ES-I3 (cell line): ENCODE data around the gene NMT1.

Source experiments
- H3K36me3 ChIP-seq: 2 replicates; pipeline ENCODE4 v1.6.1; 2013; ENCODE audit warnings: mild to moderate bottlenecking, low read length, control low read depth, moderate library complexity; ENCODE audit not compliant: insufficient read depth
- H3K4me1 ChIP-seq: 2 replicates; pipeline ENCODE4 v1.6.1; 2013; ENCODE audit warnings: mild to moderate bottlenecking, control low read depth, low read length; ENCODE audit not compliant: insufficient read depth
- H3K9ac ChIP-seq: 2 replicates; pipeline ENCODE4 v1.6.1; 2013; ENCODE audit warnings: low read depth, mild to moderate bottlenecking, low read length, moderate library complexity
- H3K9me3 ChIP-seq: 2 replicates; pipeline ENCODE4 v1.6.1; 2013; ENCODE audit warnings: mild to moderate bottlenecking, low read length, moderate library complexity; ENCODE audit not compliant: control insufficient read depth, insufficient read depth

The NMT1 gene

GRCh38 chr17:45081047-45081703 lies 20.1 kb downstream of the NMT1 start:
- Histone ChIP-seq H3K36me3 (peaks cover 31% of the 10 kb centered on the region), H3K9ac (no peak overlapping the region), H3K9me3 (no peaks in the 10 kb centered on the region), H3K4me1 (no peaks in the 10 kb centered on the region)

GRCh38 chr17:45086391-45086790 lies 25.3 kb downstream of the NMT1 start:
- no peaks in the 10 kb centered on the region for H3K9me3 ChIP-seq
- peaks cover 52% of the 10 kb centered on the region for H3K36me3 ChIP-seq
- H3K4me1 ChIP-seq: peaks cover 15% of the 10 kb centered on the region
- H3K9ac ChIP-seq: no peak overlapping the region

DNA sequence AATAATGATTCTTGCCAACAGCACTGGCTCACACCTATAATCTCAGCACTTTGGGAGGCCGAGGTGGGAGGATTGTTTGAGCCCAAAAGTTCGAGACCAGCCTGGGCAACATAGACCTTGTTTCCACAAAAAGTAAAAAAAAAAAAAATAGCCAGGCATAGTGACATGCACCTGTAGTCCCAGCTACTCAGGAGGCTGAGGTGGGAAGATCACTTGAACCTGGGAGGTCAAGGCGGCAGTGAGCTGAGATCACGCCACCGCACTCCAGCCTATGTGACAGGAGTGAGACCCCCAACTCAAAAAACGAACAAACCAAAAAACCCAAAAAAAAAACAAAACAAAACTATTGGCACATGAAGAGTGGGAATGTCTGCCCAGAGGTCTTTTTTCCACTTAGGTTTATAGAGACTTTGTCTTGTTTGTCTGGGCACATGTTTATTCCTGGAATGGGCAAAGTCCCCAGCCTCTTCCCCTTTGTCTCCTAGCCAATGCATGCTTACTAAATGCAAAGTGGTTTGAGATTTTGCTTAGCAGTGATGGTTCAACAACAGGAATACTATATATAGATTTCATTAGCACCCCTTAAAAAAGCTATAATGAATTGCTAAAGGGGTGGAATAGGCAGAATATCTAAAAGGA lies 25.9 kb downstream of the NMT1 start:
- Histone ChIP-seq H3K9ac (no peak overlapping the region), H3K9me3 (no peaks in the 10 kb centered on the region), H3K36me3 (peaks cover 55% of the 10 kb centered on the region), H3K4me1 (peaks cover 15% of the 10 kb centered on the region)

DNA sequence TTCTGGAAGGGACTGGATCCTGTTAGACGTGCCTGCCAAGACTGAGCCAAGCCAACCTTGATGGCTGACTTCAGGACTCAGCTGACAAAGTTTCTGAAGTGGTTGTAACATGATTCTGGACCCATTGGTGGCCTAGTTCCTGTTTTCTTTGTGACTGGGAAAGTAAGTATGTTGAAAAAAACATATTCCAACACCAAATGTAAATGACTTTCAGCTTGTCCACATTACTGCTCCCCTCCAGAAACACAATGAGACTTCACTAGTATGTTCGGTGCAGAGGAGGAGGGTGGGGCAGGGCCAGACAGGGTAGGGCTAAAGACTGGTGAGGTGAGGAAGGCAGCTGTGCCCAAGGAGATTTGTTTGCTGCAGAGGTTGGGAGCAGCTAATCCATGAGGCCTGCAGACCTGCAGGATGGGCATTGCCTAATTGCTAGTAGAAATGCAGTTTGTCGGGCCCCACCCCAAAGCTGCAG lies 26.4 kb downstream of the NMT1 start:
- Histone ChIP-seq H3K36me3 (peaks cover 54% of the 10 kb centered on the region), H3K9me3 (no peaks in the 10 kb centered on the region), H3K9ac (no peak overlapping the region), H3K4me1 (peaks cover 16% of the 10 kb centered on the region)

DNA sequence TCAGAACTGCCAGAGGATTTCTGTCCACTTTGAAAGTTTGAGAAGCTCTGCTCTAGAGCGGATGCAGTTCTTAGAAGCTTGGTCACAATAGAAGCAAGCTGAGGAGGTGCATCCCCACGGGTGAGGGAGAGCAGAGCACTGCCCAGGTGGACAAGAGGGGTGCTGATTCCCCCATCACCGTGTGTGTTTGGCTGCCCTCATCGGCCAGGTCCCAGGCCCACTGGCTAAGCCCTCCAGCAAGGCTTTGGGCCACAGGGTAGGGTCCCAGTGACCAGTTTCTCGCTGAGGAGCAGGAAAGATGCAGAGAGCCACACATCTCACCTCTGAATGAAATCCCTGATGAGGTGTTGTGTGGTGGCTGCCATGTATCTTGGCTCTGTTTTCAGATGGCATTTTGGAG lies 26.9 kb downstream of the NMT1 start:
- Histone ChIP-seq H3K9me3 (no peaks in the 10 kb centered on the region), H3K36me3 (peaks cover 55% of the 10 kb centered on the region), H3K9ac (no peak overlapping the region), H3K4me1 (peaks cover 19% of the 10 kb centered on the region)

GRCh38 chr17:45088741-45089140 lies 27.6 kb downstream of the NMT1 start:
- H3K9me3 ChIP-seq: no peaks in the 10 kb centered on the region
- H3K4me1 ChIP-seq: peaks cover 19% of the 10 kb centered on the region
- no peak overlapping the region for H3K9ac ChIP-seq
- H3K36me3 ChIP-seq: peaks cover 55% of the 10 kb centered on the region

DNA sequence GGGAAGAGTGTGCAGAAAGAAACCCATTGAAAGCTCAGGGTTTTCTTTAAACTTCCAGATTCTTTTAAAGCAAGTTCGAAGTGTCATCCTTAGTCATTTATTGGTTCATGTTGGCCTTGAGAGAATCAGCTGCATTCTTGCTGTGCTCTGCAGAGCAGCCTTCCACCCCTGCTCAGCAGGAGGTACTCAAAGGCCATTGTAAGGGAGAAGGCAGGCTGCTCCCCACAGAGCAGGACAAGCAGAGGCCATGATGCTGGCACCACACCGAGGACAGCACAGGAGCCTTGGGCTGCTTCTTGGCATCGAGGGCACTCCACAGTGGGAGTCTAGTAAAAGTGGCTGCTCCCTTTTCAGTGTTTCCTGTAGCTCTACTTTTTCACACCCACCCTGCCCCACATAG lies 29.6 kb downstream of the NMT1 start:
- no peaks in the 10 kb centered on the region for H3K9me3 ChIP-seq
- no peak overlapping the region for H3K9ac ChIP-seq
- H3K4me1 ChIP-seq: peaks cover 19% of the 10 kb centered on the region
- peaks cover 59% of the 10 kb centered on the region for H3K36me3 ChIP-seq

DNA sequence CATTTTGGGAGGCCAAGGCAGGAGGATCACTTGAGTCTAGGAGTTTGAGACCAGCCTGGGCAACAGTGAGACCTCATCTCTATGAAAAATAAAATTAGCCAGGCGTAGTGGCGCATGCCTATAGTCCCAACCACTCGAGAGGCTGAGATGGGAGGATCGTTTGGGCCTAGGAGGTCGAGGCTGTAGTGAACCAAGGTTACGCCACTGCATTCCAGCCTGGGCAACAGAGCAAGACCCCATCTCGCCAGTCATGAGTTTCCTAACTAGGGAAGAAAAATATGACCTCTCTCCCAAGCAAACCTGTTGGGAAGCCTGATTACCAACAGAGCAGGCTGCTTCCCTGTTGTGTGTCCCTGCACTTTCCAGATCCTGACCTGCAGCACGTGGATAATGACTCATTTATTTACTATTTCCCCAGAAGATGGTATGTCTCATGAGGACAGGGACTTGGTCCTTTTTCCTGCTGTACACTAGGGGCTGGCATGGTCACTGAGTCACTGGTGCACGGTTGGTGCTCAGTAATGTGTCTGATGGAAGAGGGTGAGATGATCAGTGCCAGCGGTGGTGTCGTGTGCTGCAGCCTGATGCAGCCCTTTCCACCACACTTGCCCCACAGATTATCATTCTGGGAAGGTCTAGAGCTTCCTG lies 30.8 kb downstream of the NMT1 start:
- no peaks in the 10 kb centered on the region for H3K9me3 ChIP-seq
- H3K9ac ChIP-seq: no peak overlapping the region
- H3K4me1 ChIP-seq: peaks cover 19% of the 10 kb centered on the region
- H3K36me3 ChIP-seq: peaks cover 63% of the 10 kb centered on the region

DNA sequence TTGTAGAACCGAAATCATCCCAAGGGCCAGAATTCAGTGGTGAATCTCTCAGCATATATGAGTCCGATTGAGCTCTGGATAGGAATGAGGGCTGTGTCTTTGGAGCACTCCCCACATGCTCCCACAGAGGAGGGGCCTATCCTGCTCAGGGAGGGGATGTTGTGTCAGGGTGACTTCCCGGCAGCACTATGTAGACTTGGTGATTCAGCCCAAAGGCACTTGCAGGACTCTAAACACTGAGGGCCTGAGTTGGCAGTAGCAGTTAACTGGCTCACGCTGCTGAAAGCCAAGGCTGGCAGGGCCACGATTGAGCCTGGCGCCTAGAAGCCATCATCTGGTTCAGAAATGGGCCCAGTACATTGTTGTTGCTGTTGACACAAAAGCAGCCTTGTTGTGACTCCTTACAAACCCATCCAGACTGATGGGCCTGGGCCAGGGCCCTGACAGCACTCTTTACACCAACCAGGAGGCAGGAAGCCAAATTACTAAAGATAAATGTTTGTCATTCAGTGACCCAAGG lies 31.9 kb downstream of the NMT1 start:
- peaks cover 19% of the 10 kb centered on the region for H3K4me1 ChIP-seq
- no peaks in the 10 kb centered on the region for H3K9me3 ChIP-seq
- peaks cover 62% of the 10 kb centered on the region for H3K36me3 ChIP-seq
- no peak overlapping the region for H3K9ac ChIP-seq

DNA sequence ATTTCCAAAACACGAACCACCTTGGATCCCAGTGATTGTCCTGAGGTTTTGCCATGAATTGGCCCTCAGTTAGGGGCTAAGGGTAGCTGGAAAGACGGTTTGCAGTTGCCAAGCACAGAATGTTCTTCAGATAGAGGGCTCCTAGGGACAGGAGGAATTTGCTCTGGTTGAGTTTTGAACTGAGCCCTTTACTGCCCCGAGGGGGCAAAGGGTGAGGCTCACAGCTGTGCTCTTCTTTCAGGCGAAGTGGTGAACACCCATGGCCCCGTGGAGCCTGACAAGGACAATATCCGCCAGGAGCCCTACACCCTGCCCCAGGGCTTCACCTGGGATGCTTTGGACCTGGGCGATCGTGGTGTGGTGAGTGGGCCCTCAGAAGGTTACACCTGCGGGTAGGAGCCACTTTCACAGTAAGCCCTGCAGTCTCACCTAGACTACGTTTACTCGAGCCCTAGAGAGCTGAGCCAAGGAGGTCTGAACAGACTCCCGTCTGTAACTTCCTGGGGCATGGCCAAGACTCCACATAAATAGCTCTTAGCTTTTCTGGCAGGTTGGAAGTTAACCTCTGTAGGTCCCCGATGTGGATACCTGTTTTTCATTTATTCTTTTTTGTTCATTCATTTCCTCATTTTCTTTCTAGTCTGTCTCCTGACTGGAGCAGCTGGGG lies 32.5 kb downstream of the NMT1 start:
- H3K36me3 ChIP-seq: peaks cover 65% of the 10 kb centered on the region
- H3K9me3 ChIP-seq: no peaks in the 10 kb centered on the region
- no peak overlapping the region for H3K9ac ChIP-seq
- H3K4me1 ChIP-seq: peaks cover 19% of the 10 kb centered on the region

- Histone ChIP-seq H3K9me3 (no peaks in the 10 kb centered on the region), H3K4me1 (peaks cover 3% of the 10 kb centered on the region; the same call in 1 of the 2 replicates), H3K9ac (no peak overlapping the region), H3K36me3 (peaks cover 62% of the 10 kb centered on the region)
Measured at GRCh38 chr17:45096141-45096540, 35.0 kb downstream of the NMT1 start.

- no peak overlapping the region for H3K9ac ChIP-seq
- H3K36me3 ChIP-seq: peaks cover 63% of the 10 kb centered on the region
- no peaks in the 10 kb centered on the region for H3K9me3 ChIP-seq
- peaks cover 3% of the 10 kb centered on the region; the same call in 1 of the 2 replicates for H3K4me1 ChIP-seq
Measured at GRCh38 chr17:45096926-45097325, 35.8 kb downstream of the NMT1 start.

GRCh38 chr17:45098081-45098868 lies 37.2 kb downstream of the NMT1 start:
- no peak overlapping the region for H3K9ac ChIP-seq
- no peaks in the 10 kb centered on the region; the same call in 1 of the 2 replicates for H3K4me1 ChIP-seq
- peaks cover 69% of the 10 kb centered on the region for H3K36me3 ChIP-seq
- H3K9me3 ChIP-seq: no peaks in the 10 kb centered on the region
